ENCODE data around the gene RYR3. TPM values are rescaled to one million over a fixed set of nuclear protein-coding genes. Genes with fewer than 3 reads are reported as not detected.
A peak's percentile ranks its signal among the peaks of the same experiment; 100 is the strongest.

The RYR3 gene
- total RNA-seq, 1 donor from 2014 or later, result 0.02 TPM

DNA sequence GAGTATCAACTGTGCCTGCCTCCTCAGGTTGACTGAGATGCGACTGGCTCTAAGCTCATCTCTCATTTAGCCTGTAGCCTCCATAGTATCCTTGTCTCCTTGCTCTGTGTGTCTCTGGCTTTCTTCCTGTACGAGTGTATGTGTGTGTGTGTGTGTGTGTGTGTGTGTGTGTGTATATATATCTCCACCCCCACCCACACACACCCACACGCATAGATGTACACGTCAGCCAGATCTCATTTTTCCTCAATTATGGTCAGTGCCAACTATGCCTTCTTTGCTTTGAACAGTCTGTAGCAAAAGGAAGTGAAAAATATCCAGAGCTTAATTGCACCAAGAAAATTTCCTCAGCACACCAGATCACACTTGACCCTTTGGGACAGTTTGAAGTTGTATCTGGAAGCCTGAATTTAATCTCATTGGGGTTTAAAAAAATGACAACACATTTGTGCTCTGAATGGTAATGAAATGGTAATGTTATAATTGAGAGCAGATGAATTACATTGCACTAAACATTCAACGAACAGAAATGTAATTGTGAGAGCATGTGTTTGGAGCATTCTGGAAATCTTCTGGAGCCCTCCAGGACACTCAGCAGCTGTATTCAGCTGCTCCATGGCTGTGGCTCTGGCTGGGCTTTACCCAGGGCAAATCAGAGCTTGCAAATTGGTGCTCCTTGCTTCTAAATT is 63.6 kb downstream of the RYR3 start:
- intact Hi-C loops (cut with micrococcal nuclease), result no loop called here
- ATAC-seq (peak; percentile 84), DNase-seq (peak; percentile 37)

DNA sequence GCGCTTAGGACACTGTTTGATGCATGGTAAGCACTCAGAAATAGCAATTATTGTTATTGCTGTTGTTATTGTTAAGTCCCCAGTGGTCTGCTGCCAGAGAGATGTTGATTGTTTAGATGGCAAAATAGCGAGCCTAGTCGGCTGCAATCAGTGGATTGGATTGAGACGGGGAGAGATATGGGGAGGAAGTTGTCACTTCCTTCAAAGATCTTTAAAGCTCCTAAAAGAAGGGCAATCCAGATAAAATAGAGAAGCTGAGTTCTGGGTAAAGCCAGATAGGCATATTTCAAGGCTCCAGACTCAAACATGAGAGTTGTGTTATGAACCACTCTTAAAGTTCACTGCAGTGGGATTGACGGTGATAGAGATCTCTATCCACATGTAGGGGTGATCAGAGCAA is 64.5 kb downstream of the RYR3 start:
- DNase-seq, result no peak
- ATAC-seq, result no peak
- intact Hi-C loops (cut with micrococcal nuclease), result no loop called here

- no peak for ATAC-seq
- no peak for DNase-seq
- intact Hi-C loops (cut with micrococcal nuclease), result no loop called here
These were observed 66.4 kb downstream of the RYR3 start for GRCh38 chr15:33377204-33377603.

GRCh38 chr15:33378866-33379480 is 68.2 kb downstream of the RYR3 start:
- DNase-seq (no peak), ATAC-seq (no peak)
- intact Hi-C loops (cut with micrococcal nuclease), result no loop called here

- DNase-seq, result no peak
- intact Hi-C loops (cut with micrococcal nuclease), result no loop called here
- no peak for ATAC-seq
These were observed 69.6 kb downstream of the RYR3 start for GRCh38 chr15:33380406-33380805.

DNA sequence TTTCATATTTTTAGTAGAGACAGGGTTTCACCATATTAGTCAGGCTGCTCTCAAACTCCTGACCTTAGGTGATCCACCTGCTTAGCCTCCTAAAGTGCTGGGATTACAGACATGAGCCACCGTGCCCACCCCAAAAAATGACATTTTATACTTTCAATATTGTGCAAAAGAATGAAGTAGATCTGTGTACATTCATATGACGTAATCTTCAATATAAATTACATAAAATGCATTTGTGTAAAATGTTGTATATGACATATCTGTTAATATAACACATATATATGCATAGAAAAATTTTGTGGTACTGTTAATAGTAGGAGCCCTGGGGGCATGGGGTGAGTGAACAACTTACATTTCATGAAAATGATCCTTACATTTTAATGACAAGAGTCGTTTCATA is 71.7 kb downstream of the RYR3 start:
- no peak for ATAC-seq
- intact Hi-C loops (cut with micrococcal nuclease), result no loop called here

GRCh38 chr15:33384307-33384706 is 73.5 kb downstream of the RYR3 start:
- intact Hi-C loops (cut with micrococcal nuclease), result no loop called here
- DNase-seq, result no peak
- ATAC-seq, result no peak

More for the DNA sequence above, 71.7 kb downstream of the RYR3 start:
- no peak for DNase-seq

DNA sequence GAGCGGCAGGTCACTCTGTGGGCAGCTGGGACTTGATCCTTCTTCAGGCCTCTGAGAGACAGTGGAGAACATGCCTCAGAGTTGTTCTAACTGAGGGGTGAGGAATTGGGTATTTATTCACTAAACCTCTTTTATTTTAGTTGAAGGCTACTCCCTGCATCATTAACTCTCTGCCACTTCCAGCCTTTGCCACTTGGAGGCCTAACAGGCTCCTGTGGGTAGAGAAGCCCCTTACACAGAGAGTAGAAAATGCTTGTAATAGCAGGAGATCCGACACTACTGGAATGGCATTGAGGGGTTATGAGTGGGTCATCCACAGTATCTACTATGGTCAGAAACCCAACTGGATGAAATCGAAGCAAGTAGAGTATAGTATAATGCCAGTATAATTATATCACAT is 81.7 kb downstream of the RYR3 start:
- no peak for DNase-seq
- intact Hi-C loops (cut with micrococcal nuclease), result no loop called here
- ATAC-seq, result no peak

DNA sequence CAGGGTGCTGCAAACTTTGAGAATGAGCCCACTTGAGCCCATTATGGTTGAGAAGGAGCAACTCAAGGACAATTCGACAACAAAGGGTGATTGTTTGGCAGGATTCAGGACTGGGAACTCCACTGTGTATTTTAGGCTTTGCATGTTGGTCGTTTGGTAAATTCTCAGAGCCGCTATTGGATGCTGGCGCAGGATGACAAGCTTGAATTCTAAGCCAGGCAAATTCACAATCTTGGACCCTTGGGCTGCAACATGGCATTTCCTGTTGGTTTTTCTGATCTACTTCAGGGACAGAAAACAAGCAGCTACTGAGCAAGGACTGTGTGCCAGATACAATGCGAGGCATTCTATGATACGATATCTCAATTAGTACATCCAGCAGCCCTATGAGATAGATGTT is 82.8 kb downstream of the RYR3 start:
- ATAC-seq (no peak), DNase-seq (no peak)
- intact Hi-C loops (cut with micrococcal nuclease), result no loop called here

- ATAC-seq, result no peak
- intact Hi-C loops (cut with micrococcal nuclease), result no loop called here
These were observed 84.6 kb downstream of the RYR3 start for GRCh38 chr15:33395321-33395720.

GRCh38 chr15:33395846-33396245 is 85.1 kb downstream of the RYR3 start:
- intact Hi-C loops (cut with micrococcal nuclease), result no loop called here
- DNase-seq, result no peak
- ATAC-seq, result no peak

More at GRCh38 chr15:33395321-33395720, 84.6 kb downstream of the RYR3 start:
- no peak for DNase-seq

DNA sequence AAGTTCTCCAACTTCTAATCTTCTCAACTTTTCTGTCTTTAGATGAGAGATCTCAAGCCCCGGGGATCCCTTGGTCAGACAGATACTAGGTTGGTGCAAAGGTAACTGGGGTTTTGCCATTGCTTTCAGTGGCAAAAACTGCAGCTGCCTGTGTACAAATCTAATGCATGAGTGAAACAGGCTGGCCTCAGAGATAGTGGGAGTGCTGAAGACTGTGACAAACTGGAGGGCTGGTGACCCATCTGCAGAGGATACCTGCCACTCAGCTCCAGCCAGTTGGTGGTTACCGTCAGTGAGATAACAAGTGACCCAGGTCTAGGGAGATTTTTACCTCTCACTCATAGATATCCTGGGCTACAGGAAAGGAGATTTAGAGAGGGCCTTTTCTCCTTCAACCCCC is 85.7 kb downstream of the RYR3 start:
- ATAC-seq, result no peak
- intact Hi-C loops (cut with micrococcal nuclease), result no loop called here
- no peak for DNase-seq

DNA sequence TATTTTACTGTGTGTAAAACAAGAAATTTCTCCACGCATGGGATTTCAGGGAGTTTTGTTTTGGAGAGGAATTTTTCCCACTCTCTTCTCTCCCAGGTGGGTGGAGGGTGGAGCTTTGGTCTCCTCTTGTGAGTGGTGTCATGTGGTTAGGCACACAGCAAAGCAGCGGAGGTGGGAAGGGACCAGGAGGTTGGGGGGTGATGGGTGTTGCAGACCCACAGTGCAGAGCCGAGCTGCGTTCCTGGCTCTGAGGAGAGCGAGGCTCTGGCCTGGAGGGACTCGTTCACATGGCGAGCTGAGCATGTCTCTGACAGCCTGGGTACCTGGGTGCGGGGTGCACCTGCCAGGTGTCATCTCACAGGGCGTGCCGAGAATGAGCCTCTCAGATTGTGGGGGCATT is 87.8 kb downstream of the RYR3 start:
- intact Hi-C loops (cut with micrococcal nuclease), result no loop called here
- no peak for ATAC-seq

GRCh38 chr15:33400941-33401340 is 90.2 kb downstream of the RYR3 start:
- ATAC-seq (no peak), DNase-seq (no peak)
- intact Hi-C loops (cut with micrococcal nuclease), result no loop called here

More for the DNA sequence above, 87.8 kb downstream of the RYR3 start:
- no peak for DNase-seq

DNA sequence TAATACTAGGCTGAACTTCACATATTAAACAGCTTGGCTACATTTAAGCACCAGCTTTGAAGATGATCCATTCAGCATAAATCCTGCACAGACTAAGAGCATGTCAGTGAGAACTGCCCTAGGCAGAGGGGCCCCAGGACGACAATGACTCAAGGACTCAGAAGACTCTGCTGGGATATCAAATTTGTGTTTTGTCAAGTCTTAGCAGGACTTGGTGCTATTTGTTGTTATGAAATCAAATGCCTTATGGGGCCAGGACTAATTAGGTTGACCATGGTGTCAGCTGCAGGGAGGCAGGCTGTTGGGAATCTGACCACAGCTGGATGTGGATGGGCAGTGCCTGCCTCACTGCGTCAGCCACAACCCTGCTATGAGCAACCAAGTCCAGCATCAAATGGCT is 91.8 kb downstream of the RYR3 start:
- intact Hi-C loops (cut with micrococcal nuclease), result no loop called here
- ATAC-seq, result no peak
- no peak for DNase-seq

DNA sequence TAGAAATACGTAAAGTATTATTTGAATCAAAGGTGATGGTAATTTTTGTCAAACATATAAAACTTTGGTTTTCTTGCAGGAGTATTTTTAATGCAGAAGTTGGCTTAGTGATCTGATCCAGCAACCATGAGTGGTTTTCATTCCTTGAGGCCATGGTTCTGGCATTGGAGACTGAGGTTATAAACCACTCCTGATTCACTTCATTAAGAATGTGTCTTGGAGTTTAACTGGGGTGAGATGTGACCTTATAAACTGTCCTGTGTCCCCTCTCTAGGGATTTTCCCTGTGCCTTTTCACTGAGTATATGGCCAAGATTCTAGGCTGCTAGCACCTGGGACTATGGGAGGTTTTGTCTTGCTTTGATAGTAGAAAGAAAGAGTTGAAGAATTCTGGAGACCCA is 94.3 kb downstream of the RYR3 start:
- intact Hi-C loops (cut with micrococcal nuclease), result no loop called here
- no peak for DNase-seq

DNA sequence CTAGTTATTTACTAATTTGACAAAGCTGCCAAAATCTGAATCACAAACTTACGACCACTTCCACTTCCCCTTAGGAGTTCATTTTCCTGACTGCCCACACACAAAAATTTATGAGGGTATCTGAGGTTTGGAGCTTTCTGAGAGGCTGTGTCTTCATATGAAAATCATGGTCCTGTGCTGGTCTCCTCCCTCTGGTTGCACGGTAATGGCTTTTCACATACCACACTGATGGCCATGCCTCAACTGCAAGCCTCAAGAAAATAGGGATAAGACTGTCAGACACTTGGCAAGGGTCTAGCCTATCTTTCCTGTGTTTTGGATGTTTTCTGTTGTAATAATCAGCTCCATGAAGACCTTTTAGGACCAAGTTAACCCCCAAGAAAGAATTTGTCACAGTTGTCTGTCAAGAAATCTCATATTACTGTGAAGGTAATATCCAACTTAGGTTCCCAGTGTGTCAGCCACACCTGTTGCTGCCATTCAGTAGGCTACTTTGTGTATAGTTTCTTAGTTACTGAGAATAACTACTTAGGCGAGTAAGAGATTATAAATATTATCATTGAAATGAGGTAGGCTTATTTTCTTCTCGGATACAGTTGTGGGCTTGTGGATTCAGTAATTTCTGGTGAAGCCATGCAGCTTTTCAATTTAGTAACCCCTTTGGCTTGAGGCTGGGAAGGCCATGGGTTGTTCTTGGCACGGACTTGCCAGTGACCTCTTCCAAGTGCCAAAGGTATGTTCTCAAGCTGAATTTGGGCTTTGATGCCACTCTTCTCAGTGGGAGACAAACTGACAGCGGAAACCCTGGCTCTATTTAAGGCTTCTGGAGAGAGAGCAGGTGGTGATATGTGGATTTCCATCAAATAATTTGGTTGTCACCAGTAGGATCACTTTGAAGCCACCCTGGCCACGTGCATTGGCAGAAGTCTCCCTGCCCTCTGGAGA is 101.1 kb downstream of the RYR3 start:
- no peak for ATAC-seq
- DNase-seq, result no peak
- intact Hi-C loops (cut with micrococcal nuclease), result no loop called here

More for the DNA sequence above, 94.3 kb downstream of the RYR3 start:
- no peak for ATAC-seq

DNA sequence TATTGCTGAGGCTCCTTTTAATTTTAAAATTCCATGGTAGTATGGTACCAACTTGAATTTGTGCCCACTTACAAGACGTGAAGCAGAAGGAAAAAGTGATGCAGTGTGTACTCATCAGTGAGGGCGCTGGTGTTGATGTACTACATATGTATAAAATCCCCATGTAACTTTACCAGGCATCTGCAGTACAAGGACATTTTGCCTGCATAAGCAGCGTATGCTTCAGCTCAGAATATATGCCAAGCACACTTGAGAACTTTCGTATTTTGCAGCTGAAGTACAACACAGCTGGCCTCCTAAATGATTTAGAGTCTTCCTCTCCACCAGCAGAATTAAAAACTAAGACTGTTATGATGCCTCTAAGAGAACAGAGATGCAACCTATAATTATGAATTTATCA is 108.9 kb downstream of the RYR3 start:
- DNase-seq, result no peak
- intact Hi-C loops (cut with micrococcal nuclease), result no loop called here
- no peak for ATAC-seq

DNA sequence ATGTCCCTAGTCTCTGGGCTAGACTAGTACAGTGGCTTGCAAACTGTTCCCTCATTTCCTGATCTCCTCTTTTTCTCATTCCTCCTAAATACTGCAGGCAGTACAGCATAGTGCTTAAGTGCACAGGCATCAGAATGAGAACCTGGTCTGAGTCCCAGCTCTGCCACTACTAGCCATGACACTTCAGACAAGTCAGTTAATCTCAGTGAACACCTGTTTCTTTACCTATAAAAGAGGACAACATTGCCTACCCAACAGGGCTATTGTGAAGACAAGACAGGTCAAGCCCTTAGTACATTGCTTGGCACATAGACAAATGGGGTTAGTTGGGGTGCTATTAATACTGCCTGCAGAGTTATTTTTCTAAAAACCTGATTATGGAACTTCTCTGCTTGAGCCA is 113.3 kb downstream of the RYR3 start:
- intact Hi-C loops (cut with micrococcal nuclease), result no loop called here
- ATAC-seq, result no peak
- DNase-seq, result no peak

DNA sequence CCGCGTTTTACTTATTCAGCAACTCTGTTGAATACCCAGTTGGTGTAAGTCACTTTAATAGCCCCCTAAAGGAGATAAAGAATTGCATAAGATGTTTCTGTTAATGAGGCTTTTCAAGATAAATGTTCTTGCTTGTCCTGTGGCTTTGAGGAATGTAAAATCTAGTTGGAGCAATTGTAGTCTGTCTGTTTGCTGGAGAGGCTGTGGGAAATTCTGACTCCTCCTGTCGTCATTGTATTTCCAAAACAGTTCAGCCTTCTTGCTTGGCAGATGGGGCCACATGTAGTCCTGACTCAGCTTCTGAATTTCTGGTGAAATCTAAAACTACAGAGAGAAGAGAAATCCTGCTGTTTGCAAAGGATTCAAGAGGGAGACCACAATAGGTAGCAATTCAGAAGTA is 114.4 kb downstream of the RYR3 start:
- peak; percentile 64 for ATAC-seq
- intact Hi-C loops (cut with micrococcal nuclease), result no loop called here
- DNase-seq, result no peak
